Skeletal muscle cell (primary cell): Measurements from ENCODE around the gene GLDC.
"Not testable (repeated sequence)": the region's sequence is repeated elsewhere in the genome, so short reads cannot be mapped to it uniquely, and the experiment has no call there.

Experiments used
- DNase-seq: peaks from one replicate; pipeline ENCODE4 v3.0.0-alpha.2; 2010; ENCODE audit warnings: low read depth
- H3K4me3 ChIP-seq: 2 replicates; pipeline ENCODE4 v1.5.1; 2011; ENCODE audit warnings: low read depth, mild to moderate bottlenecking, control low read depth, low read length, moderate library complexity

The GLDC gene

DNA sequence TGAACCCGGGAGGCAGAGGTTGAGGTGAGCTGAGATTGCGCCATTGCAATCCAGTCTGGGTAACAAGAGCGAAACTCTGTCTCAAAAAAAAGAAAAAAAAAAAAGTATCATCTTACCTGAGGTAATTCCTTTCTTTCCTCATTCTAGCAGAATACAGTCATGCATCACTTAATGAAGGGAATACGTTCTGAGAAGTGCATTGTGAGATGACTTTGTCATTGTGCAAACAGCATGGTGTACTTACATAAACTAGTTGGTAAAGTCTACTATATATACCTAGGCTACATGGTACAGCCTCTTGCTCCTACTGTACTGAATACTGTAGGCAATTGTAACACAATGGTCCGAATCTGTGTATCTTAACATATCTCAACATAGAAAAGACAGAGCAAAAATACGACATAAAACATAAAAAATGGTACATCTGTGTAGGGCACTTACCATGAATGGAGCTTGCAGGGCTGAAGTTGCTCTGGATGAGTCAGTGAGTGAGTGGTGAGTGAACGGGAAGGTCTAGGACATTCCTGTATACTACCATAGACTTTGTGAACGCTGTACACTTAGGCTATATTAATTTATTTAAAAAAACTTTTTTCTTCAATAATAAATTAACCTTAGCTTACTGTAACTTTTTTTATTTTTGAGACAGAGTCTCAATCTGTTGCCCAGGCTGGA, 100.4 kb downstream of the GLDC start:
- no peak overlapping the region for H3K4me3 ChIP-seq
- no peak for DNase-seq

DNA sequence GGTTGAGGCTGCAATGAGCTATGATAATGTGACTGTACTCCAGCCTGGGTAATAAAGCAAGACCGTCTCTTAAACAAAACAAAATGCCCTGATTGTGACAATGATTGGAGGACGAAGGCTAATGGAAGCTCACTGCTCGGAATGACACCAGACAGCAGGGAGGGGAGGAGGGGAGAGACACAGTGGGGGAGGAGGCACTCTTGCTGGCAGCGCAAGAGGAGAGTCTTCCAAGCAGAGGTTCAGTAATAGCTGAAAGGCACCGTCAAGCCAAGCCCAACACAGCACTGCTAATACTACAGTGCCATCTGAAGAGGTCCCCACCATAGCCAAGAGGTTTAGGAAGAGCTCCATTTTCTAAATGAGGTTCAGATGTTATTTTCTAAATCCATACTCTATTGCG, 102.3 kb downstream of the GLDC start:
- DNase-seq, result no peak
- H3K4me3 ChIP-seq, result no peak overlapping the region

DNA sequence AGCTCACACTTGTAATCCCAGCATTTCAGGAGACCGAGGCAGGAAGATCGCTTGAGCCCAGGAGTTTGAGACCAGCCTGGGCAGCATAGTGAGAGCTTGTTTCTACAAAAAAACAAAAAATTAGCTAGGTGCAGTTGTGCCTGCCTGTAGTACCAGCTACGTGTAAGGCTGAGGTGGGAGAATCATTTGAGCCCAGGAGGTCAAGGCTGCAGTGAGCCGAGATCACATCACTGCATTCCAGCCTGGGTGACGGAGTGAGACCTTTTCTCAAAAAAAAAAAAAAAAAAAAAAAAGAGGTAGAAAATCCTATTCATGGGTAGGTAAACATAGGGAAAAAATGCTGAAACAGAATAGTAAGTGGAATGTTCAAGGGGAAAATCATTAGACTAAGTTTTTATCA, 102.9 kb downstream of the GLDC start:
- H3K4me3 ChIP-seq, DNase-seq: not testable (repeated sequence)

DNA sequence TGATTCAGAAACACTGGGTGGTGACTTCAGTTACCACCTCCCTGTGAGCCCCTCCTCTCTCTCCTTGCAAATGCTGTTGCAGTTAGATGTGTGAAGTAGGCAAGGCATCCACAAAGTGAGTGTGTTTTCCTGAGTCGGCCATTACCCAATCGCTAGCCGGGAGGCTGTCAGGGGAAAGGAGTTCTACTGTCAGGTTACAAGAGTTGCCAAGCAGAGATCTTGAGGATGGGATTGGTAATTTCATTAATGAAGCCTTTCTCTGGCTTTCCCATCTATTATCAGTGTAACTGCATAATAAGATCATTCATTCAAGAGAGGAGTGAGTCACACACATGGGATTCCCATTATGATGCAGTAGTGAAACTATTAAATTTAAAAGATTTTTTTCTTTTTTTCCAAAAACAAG, 106.9 kb downstream of the GLDC start:
- H3K4me3 ChIP-seq, result no peak overlapping the region
- peak; percentile 23 for DNase-seq

DNA sequence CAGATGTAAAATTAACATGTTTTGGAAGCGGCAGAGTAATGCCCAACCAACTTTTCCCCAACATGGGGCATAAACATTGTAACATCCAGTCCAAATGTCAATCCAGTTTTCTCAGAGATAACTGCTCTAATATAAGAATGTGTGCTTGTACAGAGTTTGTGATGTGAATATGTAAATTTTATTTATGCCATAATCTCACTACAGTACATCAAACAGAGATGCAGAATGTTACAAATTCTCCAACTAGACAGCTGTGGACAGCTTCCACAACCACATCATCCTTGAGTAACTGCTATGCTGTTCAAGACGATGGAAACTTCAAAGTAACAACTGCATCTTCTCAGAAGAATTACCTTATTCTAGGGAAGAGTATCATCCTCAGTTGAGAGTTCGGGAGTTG, 109.9 kb downstream of the GLDC start:
- H3K4me3 ChIP-seq, result no peak overlapping the region
- DNase-seq, result no peak

DNA sequence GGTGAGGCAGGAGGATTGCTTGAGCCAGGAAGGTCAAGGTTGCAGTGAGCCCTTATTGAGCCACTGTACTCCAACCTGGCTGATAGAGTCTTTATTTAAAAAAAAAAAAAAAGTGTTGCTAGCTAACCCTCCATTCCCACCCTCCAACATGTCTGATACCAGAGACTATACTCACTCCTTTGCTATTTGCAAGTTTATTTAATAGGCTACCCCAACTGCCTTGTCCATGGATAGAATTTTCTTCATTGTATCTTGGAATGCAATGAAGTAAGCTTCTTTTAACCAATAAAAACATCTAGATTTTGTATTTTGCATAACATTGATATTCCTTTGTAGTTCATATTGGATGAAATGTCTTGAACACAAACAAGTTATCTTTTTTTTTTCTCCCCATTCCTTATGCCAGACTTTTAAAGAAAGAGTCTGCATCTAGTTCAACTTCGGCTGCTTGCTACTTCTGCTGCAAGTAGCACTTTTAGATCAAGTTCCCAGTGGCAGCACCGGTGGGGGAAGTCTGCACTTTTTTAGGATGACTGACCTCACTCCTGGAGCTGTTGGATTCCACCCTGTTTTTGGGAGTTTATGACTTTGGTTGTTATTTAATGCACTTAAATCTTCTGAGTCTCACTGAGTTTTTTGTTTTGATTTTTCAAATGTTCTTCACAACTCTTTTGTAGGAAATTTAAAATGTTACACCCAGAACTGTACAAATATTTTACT, 120.0 kb downstream of the GLDC start:
- DNase-seq, result no peak
- no peak overlapping the region for H3K4me3 ChIP-seq

DNA sequence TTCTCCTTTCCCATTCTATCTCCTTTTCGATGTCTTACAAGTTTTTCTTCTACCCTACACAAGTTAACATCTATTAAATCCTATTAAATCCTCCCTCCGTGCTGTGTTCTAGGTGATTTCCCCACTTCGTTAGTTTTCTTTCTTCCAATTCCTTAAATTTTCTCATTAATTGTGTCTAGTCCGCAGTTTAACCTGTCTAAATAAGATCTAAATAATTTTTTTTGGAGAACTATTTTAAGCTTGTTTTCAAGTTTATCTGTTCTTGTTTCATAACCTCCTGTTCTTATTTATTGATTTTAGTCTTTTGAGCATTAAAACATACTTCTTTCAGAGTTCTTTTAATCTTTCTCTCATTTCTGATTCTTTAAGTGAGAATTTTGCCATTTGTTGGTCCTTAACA, 123.3 kb downstream of the GLDC start:
- DNase-seq, result no peak

DNA sequence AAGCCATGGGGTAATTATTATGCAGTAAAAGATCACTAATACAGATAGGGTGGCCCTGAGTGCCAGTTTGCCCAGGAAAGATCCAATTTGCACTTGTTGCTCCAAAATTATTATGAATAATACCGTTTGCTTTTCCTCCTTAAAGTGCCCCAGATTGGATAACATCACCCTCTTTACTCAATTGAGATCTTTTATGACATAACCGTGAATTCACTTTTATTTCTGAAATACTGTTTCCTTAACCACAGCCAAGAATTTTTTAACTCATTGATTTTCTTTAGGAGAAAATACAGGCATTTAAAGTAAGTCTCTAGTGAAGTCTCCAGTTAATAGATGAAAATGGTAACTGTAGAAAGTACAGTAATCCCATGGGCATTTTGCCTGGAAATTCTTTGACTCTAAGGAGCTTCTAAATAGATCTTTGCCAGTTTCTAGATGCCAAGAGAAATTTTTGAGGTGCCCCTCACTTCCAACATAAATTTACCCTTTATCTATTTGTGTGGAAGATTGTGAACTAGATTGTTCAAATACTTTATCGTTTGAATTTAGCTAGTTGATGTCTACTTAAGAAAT, 133.4 kb downstream of the GLDC start:
- no peak overlapping the region for H3K4me3 ChIP-seq
- DNase-seq, result no peak

More for the DNA sequence above, 123.3 kb downstream of the GLDC start:
- H3K4me3 ChIP-seq, result no peak overlapping the region

DNA sequence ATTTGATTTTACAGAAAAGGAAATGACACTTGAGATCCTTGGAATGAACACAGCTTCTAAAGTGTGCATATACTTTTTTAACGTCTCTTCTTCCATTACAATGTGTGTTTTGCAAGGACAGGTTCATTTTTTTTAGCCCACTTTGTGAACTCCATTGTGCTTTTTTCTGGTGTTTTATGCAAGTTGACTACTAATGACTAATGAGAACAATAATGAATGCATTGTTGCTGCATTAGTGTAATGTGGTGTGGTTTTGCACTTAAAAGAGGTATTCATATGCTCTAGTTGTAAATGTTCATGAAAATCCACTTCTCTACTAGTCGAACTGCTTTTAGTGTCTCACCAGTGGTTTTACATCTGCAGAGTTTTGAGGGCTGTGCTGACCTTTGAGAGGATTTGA, 139.0 kb downstream of the GLDC start:
- no peak overlapping the region for H3K4me3 ChIP-seq
- DNase-seq, result peak; percentile 1

DNA sequence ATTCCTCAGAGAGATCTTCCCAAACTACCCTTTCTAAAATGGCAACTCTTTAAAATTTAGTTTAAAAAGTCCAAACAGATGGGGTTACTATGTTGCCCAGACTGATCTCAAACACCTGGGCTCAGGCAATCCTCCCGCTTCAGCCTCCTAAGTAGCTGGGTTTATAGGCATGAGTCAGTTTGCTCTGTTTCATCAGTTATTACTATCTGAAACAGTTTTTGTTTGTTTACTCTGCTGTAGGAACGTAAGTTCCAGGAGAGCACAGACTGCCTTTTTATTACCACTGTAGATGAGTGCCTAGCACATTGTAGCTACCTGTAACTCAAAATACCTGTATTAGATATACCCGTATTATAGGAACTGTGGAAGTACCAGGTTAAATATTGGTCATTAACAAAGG, 143.1 kb downstream of the GLDC start:
- DNase-seq, result no peak
- H3K4me3 ChIP-seq, result no peak overlapping the region

DNA sequence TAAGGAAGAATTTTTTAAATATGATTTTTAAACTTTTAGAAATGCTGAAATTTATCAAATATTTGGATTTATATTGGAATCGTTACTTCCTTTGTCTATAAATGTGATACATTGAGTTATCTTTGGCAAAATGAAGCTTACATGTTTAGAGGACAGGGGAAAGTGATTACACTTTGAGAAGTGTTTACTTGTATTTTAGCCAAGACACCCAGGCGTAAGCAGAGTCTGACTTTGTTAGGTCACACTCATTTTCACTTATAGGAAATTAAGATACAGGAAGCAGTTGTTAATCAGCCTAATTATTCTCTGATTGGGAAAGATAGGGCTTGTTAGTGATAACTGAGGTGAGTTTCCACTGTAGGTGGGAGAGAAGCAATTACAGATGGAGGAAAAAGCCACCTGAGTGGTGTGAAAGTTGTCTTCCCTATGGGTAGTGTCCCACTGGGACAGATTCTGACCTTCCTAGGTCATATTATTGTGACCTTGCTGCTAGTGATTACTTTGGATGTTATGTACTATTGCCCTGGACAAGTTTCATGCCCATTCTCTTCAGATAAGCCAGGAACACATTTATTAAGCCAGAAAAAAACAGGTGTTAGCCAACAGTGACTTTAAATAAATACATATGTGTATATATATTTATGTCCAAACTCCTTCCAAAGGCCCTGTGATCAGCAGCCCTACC, 143.9 kb downstream of the GLDC start:
- no peak overlapping the region for H3K4me3 ChIP-seq
- DNase-seq, result no peak

DNA sequence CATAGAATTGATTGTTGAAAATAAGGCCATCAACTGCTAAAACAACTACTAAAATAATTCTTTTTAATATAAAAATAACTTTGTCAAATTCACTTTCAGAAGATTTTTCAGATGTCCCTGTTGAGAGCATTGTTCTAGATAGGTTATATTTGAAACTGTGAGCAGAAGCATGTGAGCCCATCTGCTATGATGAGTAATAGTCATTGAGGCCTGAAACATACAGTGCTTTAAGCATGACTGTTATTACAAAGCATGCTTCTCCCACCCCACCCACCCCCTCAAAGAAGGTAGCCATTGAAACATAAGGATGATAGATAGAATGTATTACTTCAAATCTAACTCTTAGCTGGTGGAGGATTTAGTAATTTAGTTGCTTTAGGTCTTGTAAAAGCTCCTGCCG, 146.5 kb downstream of the GLDC start:
- peak; percentile 24 for DNase-seq

DNA sequence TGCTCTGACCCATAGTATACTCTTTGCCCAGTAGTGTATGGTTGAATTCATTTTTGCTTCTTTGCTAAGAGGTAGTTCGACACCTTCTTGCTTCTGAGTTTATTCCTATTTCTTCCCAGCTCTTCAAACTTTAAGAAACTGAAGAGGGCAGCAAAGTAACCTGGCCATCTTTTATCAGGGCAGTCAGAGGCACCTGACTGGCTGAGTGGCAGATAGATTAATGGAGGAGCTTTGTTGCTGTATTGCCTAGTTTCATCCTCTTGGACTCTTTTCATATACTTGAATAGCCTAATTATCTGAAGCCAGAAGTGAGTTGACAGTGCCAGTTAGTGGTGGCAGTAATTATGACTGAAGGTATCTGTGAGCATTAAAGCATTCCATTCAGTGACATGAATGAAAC, 150.1 kb downstream of the GLDC start:
- DNase-seq, result no peak
- H3K4me3 ChIP-seq, result no peak overlapping the region

More for the DNA sequence above, 146.5 kb downstream of the GLDC start:
- H3K4me3 ChIP-seq, result no peak overlapping the region

DNA sequence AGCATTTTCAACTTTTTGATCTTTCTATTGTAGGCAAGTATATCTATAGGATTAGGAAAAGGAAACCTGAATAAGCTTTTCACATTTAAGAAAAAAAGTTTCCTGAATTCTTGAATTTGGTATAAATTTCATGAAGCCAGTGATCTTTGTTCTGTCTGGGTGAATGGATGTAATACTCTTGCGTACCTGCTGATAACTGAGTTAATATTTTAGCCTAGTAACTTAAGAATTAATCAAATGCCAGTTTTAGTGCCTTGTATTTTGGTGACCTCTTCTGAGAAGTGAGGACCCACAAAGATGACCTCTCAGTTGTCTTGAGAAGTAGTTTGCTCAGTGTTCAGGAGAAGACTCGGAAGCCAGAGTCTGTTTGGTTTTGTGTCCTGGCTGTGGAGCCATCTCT, 154.7 kb downstream of the GLDC start:
- no peak for DNase-seq
- H3K4me3 ChIP-seq, result no peak overlapping the region

DNA sequence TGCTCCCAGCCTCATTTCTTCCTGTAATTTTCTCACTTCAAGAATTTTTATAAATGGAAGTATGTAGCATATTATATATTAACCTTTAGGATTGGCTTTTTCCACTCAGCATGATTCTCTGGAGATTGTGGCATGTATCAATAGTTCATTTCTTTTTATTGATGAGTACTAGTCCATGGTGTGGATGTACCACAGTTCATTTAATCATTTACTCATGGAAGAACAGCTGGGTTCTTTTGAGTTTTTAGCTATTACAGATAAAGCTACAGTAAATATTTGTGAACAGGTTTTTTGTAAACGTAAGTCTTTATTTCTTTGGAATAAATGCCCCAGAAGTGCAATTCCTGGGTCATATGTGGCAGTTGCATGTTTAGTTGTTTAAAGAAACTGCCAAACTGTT, 156.4 kb downstream of the GLDC start:
- no peak for DNase-seq
- H3K4me3 ChIP-seq, result no peak overlapping the region

DNA sequence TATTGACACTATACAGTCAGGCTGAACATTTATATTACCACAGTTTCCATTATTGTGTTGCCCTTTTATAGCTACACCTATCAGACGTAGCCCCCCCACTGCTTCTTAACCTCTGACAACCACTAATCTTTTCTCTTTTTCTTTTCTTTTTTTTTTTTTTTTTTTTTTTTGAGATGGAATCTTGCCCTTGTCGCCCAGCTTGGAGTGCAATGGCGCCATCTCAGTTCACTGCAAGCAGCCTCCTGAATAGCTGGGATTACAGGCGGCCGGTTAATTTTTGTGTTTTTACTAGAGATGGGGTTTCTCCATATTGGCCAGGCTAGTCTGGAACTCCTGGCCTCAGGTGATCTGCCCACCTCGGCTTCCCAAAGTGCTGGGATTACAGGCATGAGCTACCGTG, 157.1 kb downstream of the GLDC start:
- no peak overlapping the region for H3K4me3 ChIP-seq
- DNase-seq, result no peak

DNA sequence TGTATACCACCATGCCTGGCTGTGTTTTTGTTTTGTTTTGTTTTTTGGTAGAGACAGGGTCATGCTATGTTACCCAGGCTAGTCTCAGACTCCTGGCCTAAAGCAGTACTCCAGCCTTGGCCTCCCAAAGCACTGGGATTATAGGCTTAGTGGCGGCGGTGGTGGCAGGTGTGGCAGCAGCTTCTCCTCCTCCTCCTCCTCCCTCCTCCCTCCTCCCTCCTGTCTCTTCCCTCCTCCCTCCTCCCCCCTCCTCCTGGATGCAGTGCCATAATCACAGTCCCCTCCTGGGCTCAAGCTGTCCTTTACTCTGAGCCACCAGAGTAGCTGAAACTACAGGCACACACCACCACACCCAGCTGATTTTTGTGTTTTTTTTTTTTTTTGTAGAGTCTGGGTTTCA, 161.3 kb downstream of the GLDC start:
- DNase-seq, result no peak
- no peak overlapping the region for H3K4me3 ChIP-seq
